CD4-positive, alpha-beta T cell treated with Interleukin-15 for 1 hour (primary cell): Measurements from ENCODE around the gene LMTK3.
"Not testable (repeated sequence)": the region's sequence is repeated elsewhere in the genome, so short reads cannot be mapped to it uniquely, and the experiment has no call there.

Experiments
- DNase-seq: peaks from one replicate; pipeline ENCODE4 v3.0.0-alpha.2; 2020

The LMTK3 gene

DNA sequence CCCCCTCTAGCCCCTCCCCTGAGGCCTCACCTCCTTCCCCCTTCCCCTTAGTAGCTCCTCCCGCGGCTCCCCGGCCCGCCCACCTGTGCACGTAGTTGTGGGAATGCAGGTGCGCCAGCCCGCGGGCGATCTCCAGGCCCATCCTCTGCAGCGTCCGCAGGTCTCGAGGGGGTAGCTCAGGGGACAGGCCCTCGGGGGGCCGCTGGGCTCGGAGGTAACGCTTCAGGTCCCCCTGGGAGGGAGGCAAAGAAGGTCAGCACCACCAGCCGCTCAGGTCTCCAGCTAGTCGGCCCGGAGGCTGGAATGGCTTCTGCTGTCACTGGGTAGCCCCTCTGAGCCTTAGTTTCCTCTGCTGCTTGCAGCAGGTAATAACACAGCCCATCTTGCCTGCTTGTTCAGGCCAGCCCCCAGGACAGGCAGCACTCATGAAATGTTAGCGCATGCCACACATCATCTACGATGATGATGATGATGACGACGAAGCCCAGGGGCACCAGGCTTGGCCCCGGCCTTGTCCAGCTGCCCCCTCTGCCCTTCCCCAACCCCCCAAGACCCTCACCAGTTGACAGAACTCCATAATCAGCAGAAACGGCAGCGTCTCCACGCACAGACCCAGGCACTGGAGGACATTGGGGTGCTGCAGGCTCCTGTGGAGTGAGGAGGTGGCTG, 9.2 kb downstream of the LMTK3 start:
- no peak for DNase-seq

DNA sequence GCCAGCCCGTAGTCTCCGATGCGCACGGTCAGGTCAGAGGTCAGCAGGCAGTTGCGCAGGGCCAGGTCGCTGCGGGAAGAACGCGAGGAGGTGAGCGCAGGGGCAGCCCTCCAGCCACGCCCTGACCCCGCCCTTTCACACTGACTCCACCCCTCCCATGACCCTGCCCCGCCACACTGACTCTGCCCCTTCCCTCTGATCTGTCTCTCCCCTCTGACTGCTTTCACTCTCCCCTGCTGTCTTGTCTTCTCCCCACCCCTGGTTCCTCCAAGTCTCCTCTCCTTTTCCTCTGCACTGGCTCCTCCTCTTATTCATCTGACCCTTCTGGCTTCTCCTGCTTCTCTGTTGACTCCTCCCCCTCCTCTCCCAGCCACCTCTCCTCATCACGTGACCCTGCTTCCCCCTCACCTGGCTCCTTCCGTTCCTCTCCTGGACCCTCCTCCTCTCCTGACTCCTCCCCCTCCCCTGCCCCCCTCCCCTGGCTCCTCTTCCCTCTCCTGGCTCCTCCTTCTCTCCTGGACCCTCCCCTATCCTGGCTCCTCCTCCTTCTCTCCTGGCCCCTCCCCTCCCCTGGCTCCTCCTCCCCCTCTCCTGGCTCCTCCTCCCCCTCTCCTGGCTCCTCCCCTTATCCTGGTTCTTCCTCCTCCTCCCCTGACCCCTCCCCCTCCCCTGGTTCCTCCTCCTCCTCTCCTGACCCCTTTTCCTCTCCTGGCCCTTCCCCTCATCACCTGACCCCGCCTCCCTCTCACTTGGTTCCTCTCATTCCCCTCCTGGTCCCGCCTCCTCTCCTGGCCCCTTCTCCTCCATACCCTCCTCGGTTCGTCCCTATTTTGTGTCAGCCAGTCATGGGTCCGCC, 9.9 kb downstream of the LMTK3 start:
- peak; percentile 87 for DNase-seq

DNA sequence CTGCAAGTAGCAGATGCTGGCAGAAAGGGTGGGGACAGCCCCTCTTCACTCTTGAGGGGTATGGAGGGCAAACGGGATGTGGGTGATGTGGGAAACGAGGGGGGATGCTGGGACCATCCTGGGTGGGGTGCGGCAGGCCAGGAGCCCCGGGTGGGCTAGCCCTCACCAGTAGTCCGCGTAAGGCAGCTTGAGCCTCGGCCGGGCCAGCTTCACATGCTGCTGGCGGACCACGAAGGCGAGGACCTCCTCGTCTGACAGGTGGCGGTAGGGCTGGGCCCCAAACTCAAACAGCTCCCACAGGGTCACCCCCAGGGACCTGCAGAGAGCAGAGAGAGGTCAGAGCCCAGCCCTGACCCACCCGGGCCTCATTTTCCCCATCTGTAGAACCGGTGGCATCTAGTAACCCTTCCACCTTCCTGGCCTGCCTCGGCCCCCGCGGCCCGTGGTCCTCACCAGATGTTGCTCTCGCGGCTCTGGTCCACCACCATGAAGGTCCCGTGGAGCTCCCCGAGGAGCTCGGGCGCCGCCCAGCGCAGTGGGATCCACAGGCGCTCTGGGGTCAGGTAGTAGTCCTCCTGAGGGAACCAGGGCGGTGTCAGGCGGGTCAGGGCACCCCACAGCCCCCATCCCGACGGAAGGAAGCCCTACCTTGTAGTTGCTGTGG, 10.7 kb downstream of the LMTK3 start:
- no peak for DNase-seq

DNA sequence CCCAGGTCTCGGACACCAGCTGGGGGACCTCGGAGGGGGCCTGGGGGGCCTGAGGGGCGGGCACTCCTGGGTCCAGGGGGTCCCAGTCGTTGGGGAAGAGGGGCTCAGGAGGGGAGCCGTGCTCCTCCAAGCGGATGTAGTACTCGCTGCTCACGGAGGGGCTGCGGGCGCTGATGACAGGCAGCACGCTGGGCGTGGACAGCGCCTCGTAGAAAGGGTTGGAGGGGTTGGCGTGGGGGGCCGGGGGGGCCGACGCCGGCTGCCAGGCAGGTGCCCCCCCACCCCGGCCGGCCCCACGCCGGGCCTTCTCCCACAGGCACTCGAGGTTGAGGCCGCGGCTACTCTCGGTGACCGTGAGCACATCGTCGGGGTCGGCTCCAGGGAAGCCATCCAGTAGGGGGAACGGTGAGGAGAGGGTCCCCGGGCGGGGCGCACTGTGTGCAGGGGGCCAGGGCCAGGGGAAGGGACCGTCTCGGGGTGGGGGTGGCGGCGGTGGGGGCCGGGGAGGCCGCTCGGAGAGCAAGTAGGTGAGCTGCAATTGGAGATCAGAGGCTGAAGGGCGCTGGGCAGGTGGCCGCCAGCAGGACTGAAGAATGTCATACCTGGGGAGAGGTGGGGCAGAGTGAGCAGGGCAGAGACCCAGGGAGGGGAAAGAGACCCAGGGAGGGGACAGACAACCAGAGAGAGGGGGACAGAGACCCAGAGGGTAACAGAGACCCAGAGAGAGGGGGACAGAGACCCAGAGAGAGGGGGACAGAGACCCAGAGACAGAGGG, 12.1 kb downstream of the LMTK3 start:
- DNase-seq = no peak

DNA sequence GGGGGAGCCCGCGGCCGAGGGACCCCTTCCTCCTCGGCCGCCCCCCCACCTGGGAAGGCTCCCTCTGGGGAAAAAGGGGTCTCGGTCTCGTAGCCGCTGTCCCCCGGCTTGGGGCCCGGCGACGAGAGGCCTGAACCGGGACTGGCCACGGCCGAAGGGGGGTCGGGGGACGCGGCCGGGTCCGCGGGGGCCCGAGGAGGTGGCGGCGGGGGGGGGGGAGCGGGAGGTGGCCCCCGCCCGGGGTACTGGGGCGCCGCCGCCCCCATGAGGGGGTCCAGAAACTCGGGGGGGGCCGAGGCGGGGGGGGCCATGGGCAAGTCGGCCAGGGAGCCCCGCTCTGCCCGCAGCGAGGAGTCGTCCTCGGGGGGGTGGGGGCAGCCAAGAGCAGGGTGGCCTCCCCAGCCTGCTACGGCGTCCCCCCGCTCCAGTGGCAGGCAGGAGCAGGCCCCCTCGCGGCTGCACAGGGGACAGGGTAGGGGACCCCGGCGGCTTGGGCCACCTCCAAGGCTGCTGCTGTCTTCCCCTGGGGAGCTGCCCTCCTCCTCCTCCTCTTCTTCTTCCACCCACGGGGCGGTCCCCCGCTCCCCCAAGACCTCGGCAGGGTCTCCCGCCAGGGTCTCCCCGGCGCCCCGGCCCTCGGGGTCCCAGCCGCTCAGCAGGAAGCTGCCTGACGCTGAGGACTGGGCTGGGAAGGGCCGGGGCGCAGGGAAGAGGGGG, 12.9 kb downstream of the LMTK3 start:
- no peak for DNase-seq

DNA sequence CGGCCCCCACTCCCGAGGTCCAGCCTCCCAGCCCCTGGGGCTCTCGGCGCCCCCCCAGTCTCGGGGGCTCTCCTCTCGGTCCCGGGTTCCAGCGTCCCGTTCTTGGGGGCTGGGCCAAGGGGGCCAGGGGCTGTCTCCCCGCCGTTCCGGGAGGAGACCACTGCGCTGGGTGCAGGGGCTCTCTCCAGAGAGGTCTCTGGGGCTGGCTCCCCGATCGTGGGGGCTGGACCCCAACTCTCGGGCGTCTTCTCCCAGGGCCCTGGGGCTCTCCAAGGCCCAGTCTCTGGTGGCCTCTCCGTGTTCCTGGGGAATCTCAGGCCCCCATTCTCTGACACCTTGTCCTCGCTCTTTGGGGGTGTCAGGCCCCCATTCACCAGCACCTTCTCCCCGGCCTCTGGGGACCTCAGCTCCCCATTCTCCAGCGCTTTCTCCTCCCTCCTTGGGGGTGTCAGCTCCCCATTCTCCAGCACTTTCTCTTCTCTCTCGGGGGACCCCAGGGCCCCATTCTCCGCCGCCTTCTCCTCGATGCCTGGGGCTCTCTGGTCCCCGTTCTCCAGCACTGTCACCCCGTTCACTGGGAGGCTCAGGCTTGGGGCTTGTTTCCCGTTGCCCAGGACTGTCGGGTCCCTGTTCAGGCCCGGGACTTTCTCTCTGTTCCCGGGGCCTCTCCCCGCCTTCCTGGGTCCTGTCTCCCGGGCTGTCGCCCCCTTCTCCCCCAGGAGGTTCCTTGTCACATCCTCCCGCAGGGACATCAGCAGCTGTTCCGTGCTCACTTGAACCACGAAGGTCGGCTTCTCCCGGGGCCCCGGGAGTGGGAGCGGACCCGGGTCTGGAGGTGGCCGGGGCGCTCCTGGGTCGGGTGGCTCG, 13.7 kb downstream of the LMTK3 start:
- no peak for DNase-seq

DNA sequence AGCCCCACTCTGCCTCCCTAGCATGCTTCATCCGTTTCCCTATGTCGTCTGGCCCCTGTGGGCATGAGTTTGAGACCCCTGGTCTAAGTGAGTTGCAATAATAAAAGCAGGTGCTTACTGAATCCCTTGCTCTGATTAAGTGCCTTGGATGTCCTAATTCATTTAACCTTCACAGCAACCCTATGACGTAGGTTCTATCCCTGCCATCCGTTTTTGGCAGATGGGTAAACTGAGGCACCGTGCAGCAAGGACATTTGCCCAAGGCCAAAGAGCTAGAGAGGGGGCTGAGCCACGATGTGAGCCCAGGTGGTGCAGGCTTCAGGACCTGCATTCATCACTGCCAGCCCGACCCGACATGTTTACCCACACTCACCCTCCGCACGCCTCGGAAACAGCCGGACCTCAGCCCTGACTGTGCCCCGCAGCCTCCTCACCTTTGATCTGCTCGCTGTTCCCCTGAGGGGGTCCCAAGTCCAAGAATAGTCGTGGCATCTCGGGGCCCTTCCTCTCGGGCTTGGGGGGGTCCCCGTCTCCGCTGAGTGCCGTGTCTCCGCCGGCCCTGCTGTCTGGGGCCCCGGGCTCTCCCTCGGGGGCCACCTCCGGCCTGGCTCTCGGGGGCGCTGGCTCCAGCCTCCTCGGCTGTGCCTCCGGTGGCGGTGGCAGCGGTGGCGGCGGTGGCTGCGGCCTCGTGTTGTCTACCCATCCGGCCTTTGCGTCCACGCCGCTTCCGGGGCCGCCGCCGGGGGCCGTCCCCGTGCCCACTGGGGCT, 14.5 kb downstream of the LMTK3 start:
- no peak for DNase-seq

DNA sequence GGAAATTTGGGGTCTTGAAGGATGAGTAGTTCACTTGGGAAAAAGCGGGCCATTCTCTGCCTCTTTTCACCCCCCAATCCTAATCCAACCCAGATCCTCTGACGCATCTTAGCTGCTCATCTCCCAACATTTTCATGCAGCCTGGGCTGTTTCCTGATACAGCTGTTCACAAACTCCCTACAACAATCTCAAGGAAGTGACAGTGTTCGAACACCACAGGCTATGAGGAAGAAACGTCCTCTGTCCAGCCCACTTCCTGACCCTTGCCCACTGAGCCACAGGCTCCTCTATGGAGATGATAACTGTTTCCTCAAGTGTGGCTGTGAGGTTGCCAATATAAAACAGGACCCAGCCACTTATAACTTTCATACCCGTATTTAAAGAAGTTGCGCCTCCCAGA, 16.2 kb downstream of the LMTK3 start:
- DNase-seq = no peak

DNA sequence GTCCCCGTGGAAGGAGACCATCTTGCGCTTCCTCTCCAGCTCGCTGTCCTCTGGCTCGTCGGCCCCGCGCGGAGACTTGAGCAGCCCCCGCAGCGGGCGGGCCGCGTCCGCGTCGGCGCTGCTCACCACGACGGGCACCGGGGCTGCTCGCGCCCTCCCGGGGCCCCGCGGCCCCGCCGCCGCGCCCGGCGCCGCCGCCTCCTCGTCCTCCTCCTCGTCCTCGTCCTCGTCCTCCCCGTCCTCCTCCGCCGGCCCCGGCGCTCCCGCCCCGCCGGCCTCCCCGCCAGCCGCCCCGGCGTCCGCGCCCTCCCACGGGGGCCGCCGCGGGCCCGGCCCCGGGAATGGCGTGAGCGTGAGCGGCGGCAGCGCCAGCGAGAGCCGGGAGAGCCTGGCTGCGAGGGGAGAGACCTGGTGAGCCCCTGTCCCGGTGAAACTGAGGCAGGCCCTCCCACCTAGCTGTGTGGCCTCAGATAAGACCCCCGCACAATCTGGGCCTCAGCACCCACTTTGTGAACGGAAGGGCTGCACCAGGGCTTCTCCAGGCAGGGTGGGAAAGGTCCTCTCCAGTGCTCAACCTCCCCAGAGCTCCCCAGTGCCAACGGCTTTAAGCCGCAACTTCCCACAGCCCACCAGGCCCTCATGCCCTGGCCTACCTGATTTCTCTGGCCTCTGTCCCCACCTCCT, 17.8 kb downstream of the LMTK3 start:
- DNase-seq = no peak

DNA sequence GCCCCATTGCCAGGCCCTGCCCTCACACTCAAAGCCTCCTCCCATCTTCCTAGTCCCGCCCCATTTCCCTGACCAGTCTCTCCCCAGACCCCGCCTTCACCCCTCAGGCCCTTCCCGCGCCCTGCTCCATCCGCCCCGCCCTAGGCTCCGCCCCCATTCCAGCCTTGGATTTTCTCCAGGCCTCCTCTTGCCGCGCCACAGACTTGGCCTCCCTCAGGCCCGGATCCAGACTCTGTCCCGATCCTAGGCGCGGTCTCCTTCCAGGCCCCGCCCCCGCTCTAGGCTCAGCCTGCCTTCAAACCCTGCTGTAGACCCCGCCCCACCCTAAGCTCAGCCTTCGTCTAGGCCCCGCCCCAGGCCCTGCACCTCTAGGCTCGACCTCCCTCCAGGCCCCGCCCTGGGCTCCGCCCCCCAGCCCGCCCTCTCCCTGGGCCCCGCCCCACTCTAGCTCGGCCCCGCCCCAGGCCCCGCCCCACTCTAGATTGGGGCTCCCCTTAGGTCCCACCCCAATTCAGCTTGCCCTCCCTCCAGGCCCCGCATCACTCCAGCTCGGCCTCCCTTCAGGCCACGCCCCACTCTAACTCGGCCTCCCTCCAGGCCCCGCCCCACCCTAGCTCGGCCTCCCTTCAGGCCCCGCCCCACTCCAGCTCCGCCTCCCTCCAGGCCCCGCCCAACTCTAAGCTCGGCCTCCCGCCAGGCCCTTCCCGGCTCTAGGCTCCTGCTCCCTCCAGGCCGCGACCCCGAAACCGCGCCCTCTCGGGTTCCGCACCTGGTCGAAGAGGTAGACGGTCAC, 18.5 kb downstream of the LMTK3 start:
- DNase-seq = peak; percentile 90

DNA sequence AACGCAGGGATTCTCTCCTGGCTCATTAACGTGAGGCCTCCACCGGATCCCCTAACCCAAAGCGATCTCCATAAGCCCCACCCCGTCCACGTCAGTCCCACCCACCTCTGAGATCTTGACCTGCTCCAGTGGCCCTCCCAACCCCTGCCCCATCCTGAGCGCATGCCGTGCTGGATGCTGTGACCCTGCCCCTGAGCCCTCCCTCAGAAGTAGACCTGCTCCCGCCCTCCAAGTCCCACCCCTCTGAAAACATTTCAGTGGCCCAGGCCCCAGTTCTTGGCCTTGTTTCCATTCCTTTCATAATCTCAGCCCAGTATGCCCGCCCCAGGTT, 19.9 kb downstream of the LMTK3 start:
- no peak for DNase-seq

DNA sequence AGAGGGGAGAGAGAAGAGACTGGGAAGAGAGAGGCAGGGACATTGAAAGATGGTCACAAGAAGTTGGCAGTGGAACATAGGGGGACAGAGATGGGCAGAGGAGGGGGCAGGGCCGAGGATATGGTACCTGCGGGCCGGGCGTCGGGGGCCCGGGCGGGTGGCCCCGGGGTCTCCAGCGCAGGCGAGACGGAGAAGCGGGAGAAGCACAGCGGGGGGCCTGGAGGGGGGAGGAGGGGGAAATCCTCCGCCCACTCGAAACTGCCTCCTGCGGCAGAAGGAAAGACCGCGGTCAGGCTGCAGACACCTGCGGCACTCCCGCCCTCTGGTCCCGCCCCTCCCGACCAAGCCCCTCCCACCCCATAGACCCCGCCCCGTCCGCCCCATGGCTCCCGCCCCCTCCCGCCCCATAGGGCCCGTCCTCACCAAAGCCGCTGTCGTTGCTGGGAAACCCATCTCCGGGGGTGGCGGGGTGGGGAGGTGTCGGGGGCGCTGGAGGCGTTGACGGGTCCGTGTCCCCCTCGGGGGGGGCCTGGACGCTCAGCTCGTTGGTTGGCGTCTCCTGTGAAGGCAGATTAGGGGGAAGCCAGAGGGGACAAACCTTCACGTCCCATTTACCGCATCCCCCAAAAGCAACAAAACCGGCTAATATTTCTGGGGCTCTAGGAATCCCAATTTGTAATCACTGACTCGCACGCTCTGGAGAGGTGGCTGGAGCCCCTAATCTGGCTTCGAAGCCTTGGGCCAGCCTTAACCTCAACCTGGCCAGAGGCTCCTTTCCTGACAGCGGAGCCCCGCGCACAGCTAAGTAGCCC, 20.4 kb downstream of the LMTK3 start:
- DNase-seq = peak; percentile 79

DNA sequence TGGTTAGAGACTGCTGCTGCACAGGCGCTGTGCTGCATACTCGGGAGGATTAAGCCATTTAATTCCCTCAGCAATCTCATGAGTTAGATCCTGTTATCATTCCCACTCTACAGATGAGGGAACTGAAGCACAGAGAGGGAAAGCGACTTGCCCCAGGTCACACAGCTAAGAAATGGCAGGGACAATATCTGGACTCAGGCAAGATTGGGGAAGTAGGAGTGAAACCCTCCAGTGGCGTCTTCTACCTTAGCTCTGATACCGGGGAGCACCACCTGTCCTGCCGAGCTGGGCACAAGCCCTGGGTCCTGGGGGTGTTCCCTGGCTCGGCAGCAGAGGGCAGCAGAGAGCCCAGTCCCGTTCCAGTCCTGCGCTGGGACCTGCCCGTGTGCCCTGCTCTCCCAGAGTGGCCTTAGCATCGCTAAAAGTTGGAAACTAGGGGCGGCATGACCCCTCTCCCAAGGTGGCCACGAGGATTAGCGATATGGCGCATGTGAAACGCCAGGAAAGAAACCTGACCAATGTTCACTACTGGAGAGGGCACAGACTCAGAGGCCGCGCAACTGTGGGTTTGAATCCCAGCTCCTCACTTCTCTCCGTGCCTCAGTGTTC, 21.9 kb downstream of the LMTK3 start:
- DNase-seq = peak; percentile 78

DNA sequence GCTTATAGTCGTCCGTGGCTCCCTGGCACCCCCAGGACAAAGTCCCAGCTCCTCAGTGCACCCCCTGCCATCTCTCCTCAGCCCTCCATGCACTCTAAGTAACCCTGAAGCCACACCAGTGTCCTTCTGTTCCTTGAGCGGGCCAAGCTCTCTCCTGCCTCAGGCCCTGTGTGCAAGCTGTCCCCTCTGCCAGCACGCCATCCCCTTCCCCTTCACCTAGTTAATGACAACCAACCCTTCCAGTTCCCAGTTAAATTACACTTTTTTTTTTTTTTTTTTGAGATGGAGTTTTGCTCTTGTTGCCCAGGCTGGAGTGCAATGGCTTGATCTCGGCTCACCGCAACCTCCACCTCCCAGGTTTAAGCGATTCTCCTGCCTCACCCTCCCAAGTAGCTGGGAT, 23.2 kb downstream of the LMTK3 start:
- not testable (repeated sequence) for DNase-seq

DNA sequence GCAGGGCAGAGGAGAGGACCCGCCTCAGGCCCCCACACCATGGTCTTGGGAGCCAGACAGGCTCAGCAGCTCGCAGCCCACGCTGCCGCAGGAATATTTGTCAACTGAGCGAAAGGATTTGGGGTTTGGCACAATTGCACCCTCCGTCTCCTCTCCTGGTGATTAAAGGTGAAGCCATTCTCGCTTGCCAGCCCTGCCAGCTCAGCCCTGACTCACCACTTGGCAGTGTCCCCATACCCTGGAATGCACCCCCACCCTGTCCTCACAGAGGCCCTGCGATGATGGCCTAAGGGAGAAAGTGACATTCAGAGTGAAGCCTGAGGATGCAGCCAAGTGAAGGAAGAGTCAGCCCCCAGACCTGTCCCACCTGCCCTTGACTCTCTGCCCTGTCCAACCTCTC, 23.7 kb downstream of the LMTK3 start:
- no peak for DNase-seq

DNA sequence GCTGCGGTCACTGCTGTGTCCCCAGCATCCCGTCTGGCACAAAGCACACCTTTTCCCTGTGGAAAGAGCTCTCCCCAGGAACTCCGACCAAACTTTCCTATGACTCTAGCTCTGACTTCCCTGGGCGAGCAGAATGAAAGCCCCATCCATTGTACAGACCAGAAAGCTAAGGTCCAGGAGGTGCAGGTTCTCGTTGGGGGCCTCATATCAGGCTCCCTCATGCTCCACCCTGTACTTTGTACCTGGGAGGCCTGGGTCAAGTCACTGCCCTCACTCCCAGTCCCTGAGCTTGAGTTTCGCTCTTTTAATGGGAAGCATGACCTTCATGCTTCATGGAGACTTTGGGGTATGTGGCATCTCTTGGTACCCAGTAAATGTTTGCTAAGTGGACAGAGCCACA, 24.1 kb downstream of the LMTK3 start:
- no peak for DNase-seq

DNA sequence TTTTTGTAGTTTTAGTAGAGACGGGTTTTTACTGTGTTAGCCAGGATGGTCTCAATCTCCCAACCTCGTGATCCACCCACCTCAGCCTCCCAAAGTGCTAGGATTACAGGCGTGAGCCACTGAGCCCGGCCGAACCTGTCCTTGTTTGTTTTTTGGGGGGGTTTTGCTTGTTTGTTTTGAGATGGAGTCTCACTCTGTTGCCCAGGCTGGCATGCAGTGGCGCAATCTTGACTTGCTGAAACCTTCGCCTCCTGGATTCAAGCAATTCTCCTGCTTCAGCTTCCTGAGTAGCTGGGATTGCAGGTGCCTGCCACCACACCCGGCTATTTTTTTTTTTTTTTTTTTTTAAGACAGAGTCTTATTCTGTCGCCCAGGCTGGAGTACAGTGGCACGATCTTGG, 24.9 kb downstream of the LMTK3 start:
- not testable (repeated sequence) for DNase-seq
